ENCODE results near the gene BCORL1. TPM values are rescaled to one million over a fixed set of nuclear protein-coding genes. Genes with fewer than 3 reads are reported as not detected.

BCORL1 gene
- polyA plus RNA-seq, 1 donor from 2014 or later, result 1.0 TPM

DNA sequence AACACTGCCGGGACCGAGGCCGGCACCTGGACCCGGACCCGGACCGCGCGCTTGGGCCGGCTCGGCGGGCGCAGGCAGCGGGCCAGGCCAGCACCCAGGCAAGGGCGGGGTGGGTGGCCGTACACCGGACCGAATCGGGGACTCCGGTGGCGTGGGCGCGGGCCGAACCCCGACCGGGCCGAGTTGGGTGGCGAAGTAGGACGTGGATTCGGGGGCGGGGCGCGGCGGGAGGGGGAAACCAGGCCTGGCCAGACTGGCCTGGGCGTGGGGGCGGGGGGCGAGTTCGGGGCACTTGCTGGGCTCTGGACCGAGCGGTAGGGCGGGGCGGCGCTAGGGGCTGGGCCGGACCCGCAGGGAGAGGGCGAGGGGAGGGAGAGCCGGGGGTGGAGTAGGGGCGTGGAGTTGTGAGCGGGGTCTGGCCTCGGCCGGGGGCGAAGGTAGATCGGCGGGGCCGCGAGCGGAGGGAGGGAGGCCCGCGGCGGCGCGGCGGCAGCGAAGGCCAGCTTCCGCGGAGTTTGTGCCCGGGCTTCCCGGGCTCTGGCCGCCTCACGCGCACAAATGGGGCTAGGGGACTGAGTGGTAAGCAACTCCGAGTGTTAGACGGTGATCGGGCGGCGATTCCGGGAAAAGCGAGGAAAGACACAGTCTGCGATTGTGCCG is 1.8 kb upstream of the BCORL1 start:
- no peak overlapping the region for H3K27ac ChIP-seq (ENCODE audit: low read length)
- TF ChIP-seq MXI1 (conservative IDR thresholded peaks at IDR 0.05; ENCODE audit: poor library complexity, severe bottlenecking) (no peak), RAD21 (conservative IDR thresholded peaks at IDR 0.05) (no peak), TAF1 (IDR thresholded peaks at IDR 0.05; ENCODE audit: low read depth) (no peak), SMC3 (conservative IDR thresholded peaks at IDR 0.05; ENCODE audit: poor library complexity) (no peak), EP300 (conservative IDR thresholded peaks at IDR 0.05; ENCODE audit: poor library complexity, severe bottlenecking) (no peak), POLR2AphosphoS5 (IDR thresholded peaks at IDR 0.05) (no peak), EZH2 (IDR thresholded peaks at IDR 0.05; ENCODE audit: borderline replicate concordance, insufficient read depth, low read length, poor library complexity, severe bottlenecking) (no peak)
- TF ChIP-seq, protein P1, sequence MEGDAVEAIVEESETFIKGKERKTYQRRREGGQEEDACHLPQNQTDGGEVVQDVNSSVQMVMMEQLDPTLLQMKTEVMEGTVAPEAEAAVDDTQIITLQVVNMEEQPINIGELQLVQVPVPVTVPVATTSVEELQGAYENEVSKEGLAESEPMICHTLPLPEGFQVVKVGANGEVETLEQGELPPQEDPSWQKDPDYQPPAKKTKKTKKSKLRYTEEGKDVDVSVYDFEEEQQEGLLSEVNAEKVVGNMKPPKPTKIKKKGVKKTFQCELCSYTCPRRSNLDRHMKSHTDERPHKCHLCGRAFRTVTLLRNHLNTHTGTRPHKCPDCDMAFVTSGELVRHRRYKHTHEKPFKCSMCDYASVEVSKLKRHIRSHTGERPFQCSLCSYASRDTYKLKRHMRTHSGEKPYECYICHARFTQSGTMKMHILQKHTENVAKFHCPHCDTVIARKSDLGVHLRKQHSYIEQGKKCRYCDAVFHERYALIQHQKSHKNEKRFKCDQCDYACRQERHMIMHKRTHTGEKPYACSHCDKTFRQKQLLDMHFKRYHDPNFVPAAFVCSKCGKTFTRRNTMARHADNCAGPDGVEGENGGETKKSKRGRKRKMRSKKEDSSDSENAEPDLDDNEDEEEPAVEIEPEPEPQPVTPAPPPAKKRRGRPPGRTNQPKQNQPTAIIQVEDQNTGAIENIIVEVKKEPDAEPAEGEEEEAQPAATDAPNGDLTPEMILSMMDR (IDR thresholded peaks at IDR 0.05; ENCODE audit: poor library complexity, severe bottlenecking), result no peak
- TF ChIP-seq, protein P2, sequence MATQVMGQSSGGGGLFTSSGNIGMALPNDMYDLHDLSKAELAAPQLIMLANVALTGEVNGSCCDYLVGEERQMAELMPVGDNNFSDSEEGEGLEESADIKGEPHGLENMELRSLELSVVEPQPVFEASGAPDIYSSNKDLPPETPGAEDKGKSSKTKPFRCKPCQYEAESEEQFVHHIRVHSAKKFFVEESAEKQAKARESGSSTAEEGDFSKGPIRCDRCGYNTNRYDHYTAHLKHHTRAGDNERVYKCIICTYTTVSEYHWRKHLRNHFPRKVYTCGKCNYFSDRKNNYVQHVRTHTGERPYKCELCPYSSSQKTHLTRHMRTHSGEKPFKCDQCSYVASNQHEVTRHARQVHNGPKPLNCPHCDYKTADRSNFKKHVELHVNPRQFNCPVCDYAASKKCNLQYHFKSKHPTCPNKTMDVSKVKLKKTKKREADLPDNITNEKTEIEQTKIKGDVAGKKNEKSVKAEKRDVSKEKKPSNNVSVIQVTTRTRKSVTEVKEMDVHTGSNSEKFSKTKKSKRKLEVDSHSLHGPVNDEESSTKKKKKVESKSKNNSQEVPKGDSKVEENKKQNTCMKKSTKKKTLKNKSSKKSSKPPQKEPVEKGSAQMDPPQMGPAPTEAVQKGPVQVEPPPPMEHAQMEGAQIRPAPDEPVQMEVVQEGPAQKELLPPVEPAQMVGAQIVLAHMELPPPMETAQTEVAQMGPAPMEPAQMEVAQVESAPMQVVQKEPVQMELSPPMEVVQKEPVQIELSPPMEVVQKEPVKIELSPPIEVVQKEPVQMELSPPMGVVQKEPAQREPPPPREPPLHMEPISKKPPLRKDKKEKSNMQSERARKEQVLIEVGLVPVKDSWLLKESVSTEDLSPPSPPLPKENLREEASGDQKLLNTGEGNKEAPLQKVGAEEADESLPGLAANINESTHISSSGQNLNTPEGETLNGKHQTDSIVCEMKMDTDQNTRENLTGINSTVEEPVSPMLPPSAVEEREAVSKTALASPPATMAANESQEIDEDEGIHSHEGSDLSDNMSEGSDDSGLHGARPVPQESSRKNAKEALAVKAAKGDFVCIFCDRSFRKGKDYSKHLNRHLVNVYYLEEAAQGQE (IDR thresholded peaks at IDR 0.05; ENCODE audit: borderline replicate concordance), result no peak
- H3F3A ChIP-seq (ENCODE audit: insufficient read depth, low read length, poor library complexity, severe bottlenecking), result no peaks in the 10 kb centered on the region
- H3K4me3 ChIP-seq (ENCODE audit: low read length), result no peak overlapping the region
- no peaks in the 10 kb centered on the region for H3K9me2 ChIP-seq (ENCODE audit: insufficient read depth, low read length)
- no peaks in the 10 kb centered on the region for H3K9me3 ChIP-seq (ENCODE audit: low read length)
- H3K27me3 ChIP-seq (ENCODE audit: insufficient read depth, low read depth, low read length), result peaks cover 6% of the 10 kb centered on the region
- H3K36me3 ChIP-seq (ENCODE audit: insufficient read depth, low read length), result no peaks in the 10 kb centered on the region
- H3K4me2 ChIP-seq (ENCODE audit: low read length), result no peak overlapping the region
- peaks cover 10% of the 10 kb centered on the region for H3K79me2 ChIP-seq (replicated peaks; ENCODE audit: insufficient read depth, low read length)
- H2AFZ ChIP-seq (ENCODE audit: low read depth, low read length), result no peak overlapping the region
- no peaks in the 10 kb centered on the region for H4K20me1 ChIP-seq (ENCODE audit: insufficient read depth)
- H3K9ac ChIP-seq (ENCODE audit: low read length), result no peak overlapping the region

DNA sequence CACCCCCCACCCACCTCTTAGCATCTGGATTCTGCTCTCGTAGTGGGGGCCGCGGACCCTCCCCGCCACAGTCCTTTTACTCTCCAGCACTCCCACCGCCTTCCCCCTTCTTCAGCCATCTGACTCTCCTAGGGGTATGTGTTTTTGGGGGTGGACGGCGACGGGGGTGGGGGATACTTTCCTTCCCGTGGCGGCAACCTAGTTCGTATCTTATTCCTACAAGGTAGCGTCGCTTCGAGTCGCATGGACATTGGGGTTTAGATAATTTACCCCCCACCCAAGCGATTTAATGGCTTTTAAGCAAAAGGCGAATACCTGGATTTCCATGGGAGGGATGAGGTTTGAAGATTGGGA is 1.3 kb upstream of the BCORL1 start:
- Histone ChIP-seq H3K4me2 (ENCODE audit: low read length) (no peak overlapping the region), H3K4me3 (ENCODE audit: low read length) (no peak overlapping the region), H3K27ac (ENCODE audit: low read length) (no peak overlapping the region), H3F3A (ENCODE audit: insufficient read depth, low read length, poor library complexity, severe bottlenecking) (no peaks in the 10 kb centered on the region), H2AFZ (ENCODE audit: low read depth, low read length) (no peak overlapping the region), H3K9me2 (ENCODE audit: insufficient read depth, low read length) (no peaks in the 10 kb centered on the region), H3K9ac (ENCODE audit: low read length) (no peak overlapping the region), H3K36me3 (ENCODE audit: insufficient read depth, low read length) (no peaks in the 10 kb centered on the region), H3K9me3 (ENCODE audit: low read length) (no peaks in the 10 kb centered on the region), H3K27me3 (ENCODE audit: insufficient read depth, low read depth, low read length) (peaks cover 6% of the 10 kb centered on the region), H3K79me2 (replicated peaks; ENCODE audit: insufficient read depth, low read length) (peaks cover 14% of the 10 kb centered on the region), H4K20me1 (ENCODE audit: insufficient read depth) (no peaks in the 10 kb centered on the region)
- TF ChIP-seq, protein P1 (IDR thresholded peaks at IDR 0.05; ENCODE audit: poor library complexity, severe bottlenecking), result no peak
- no peak for TF ChIP-seq EZH2 (IDR thresholded peaks at IDR 0.05; ENCODE audit: borderline replicate concordance, insufficient read depth, low read length, poor library complexity, severe bottlenecking)
- TF ChIP-seq TAF1 (IDR thresholded peaks at IDR 0.05; ENCODE audit: low read depth), result no peak
- TF ChIP-seq MXI1 (conservative IDR thresholded peaks at IDR 0.05; ENCODE audit: poor library complexity, severe bottlenecking), result no peak
- no peak for TF ChIP-seq EP300 (conservative IDR thresholded peaks at IDR 0.05; ENCODE audit: poor library complexity, severe bottlenecking)
- TF ChIP-seq POLR2AphosphoS5 (IDR thresholded peaks at IDR 0.05), result no peak

All from neural cell (in vitro differentiated cells).